Right kidney (tissue), 9 donors: ENCODE data around the gene RPL37.
"Not testable (repeated sequence)": the region's sequence is repeated elsewhere in the genome, so short reads cannot be mapped to it uniquely, and the experiment has no call there.

Experiments used
- DNase-seq: peaks from one replicate; pipeline ENCODE4 v3.0.0-alpha.2; 2016
- long read RNA-seq, 8 donors: transcript quantifications; one replicate each; lab custom pipeline, GENCODE V29; 2026

Gene RPL37
- long read RNA-seq, donor 1, full-length matches to known transcripts, result 1,493 of 2,221 reads
- long read RNA-seq, donor 1, partial matches to known transcripts, result 609 of 2,221 reads
- long read RNA-seq, donor 1, other reads (novel, unspliced or antisense), result 119 of 2,221 reads
- long read RNA-seq, donor 2, full-length matches to known transcripts, result 867 of 1,293 reads
- long read RNA-seq, donor 2, partial matches to known transcripts, result 371 of 1,293 reads
- long read RNA-seq, donor 2, other reads (novel, unspliced or antisense), result 55 of 1,293 reads
- long read RNA-seq, donor 3, full-length matches to known transcripts, result 400 of 601 reads
- long read RNA-seq, donor 3, partial matches to known transcripts, result 176 of 601 reads
- long read RNA-seq, donor 3, other reads (novel, unspliced or antisense), result 25 of 601 reads
- long read RNA-seq, donor 4, full-length matches to known transcripts, result 758 of 1,094 reads
- long read RNA-seq, donor 4, partial matches to known transcripts, result 308 of 1,094 reads
- long read RNA-seq, donor 4, other reads (novel, unspliced or antisense), result 28 of 1,094 reads
- long read RNA-seq, donor 5, full-length matches to known transcripts, result 841 of 1,185 reads
- long read RNA-seq, donor 5, partial matches to known transcripts, result 302 of 1,185 reads
- long read RNA-seq, donor 5, other reads (novel, unspliced or antisense), result 42 of 1,185 reads
- long read RNA-seq, donor 6, full-length matches to known transcripts, result 604 of 1,038 reads
- long read RNA-seq, donor 6, partial matches to known transcripts, result 424 of 1,038 reads
- long read RNA-seq, donor 6, other reads (novel, unspliced or antisense), result 10 of 1,038 reads
- long read RNA-seq, donor 7, full-length matches to known transcripts, result 923 of 1,465 reads
- long read RNA-seq, donor 7, partial matches to known transcripts, result 542 of 1,465 reads
- long read RNA-seq, donor 7, other reads (novel, unspliced or antisense), result 0 of 1,465 reads
- long read RNA-seq, donor 8, full-length matches to known transcripts, result 669 of 980 reads
- long read RNA-seq, donor 8, partial matches to known transcripts, result 306 of 980 reads
- long read RNA-seq, donor 8, other reads (novel, unspliced or antisense), result 5 of 980 reads

DNA sequence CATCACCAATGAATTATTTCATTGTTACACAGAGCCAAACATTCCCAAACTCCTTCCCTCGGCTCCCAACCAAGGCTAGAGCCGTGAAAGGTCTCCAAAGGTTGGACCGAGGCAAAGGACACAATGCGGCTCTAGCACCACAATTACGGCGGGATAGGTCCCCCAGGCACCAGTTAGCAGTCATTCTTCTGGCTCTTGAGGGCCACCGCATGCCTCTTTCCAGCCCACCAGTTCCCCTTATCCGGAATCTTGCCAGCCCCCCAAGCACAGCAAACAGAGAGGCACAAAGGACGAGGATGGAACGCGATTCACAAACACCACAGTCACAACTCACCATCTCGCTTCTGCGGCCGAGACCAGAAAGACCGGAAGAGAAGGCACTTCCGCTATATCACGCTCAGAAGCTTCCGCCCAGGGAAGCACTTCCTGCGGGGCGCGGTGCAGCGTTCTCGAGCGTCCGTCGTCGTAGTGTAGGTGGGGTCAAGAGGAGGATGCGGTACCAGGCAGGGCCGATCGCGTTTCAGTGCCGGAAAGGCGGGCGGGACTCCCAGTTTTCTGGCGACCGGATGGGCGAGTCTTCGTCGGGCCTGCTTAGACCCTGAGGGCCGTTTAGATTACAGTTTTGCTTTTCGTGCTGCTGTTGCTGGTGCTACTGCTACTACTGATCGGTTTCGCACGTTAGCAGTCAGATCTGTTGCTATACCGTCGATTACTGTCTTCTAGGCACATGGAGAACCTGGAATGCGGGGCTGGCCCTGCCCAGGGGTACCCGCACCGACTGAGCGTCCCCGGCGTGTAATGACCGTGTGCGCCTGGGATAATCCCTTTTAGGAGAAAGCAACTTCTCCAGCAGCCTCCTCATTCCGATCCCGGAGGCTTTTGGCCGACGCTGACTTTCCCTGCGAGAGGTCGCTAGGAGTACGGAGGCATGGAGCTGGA, at the start of gene RPL37:
Gene RPL37 (minus strand): TSS at position 374 of the 939 bp plus-strand sequence. CDS start 37 bp downstream, at position 337.
- DNase-seq, result peak; percentile 93

DNA sequence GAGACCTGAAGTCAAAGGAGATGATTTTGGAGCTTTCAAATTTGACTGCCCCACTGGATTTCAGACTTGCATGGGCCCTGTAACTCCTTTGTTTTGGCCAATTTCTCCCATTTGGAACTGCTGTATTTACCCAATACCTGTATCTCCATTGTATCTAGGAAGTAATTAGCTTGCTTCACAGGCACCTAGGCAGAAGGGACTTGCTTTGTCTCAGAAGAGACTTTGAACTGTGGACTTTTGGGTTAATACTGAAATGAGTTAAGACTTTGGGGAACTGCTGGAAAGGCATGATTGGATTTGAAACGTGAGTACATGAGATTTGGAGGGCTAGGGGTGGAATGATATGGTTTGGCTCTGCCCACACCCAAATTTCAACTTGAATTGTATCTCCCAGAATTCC, 48.0 kb upstream of the RPL37 start:
- not testable (repeated sequence) for DNase-seq

DNA sequence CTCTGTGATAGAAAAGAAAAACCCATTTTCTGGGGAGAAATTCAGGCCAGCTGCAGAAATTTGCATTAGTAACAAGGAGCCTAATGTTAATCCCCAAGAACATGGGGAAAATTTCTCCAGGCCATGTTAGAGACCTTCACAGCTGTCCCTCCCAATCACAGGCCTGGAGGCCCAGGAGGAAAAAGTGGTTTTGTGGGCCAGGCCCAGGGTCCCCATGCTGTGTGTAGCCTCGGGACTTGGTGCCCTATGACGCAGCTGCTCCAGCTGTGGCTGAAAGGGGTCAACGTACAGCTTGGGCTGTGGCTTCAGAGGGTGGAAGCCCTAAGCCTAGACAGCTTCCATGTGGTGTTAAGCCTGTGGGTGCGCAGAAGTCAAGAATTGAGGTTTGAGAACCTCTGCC, 47.3 kb upstream of the RPL37 start:
- no peak for DNase-seq

DNA sequence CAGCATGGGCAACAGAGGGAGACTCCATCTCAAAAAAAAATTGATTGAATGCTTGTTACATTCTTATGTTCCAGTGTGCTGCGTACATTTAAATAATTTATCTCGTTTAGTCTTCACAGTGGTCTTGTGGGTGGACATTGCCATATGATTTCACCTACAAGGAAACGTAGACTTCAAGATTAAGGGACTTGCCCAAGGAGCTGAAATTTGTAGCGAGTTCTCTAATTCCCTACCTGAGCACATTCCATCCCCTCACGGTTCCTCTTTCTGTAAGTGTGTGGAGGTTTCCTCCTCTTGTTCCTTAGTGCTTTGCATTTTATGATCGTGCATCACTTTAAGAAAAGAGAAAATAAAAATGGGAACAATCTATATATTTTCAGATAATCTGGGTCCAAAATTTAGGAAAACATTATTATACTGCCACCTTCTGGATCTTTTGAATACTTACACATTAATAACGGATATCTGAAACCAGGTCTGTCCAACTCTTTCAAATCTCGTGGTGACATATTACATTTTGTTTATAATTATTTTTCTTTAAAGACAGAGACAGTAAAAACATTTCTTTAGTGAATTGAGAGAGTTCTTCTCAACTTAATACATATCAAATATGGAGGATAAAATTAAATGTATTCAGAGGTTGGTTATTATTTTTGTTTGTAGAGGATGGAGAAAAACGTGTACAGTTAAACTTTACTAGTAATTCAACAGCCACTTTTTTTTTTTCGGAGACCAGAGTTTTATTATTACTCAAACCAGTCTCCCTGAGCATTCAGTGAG, 44.3 kb upstream of the RPL37 start:
- no peak for DNase-seq

DNA sequence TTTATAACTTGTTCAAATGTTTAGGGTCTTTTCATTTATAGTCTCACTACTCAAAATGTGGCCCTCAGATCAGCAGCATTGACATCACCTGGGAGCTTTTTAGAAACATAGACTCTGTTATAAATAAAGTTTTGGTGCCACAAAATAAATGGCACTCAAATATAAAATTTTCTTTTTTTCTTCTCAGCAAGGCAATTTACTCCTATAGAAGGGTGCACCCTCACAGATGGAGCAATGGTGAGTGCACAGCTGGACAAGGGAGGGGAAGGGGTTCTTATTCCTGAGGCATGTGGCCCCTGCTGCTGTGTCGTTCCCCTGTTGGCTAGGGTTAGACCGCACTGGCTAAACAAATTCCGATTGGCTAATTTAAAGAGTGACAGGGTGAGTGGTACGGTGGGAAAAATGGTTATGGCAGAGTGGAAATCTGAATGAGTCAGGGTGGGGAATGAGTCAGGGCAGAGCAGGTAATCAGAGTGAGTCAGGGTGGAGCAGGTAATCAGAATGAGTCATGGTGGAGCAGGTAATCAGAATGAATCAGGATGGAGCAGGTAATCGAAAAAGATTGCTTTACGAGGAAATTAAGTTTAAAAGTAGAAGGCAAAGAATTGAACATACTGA, 42.5 kb upstream of the RPL37 start:
- DNase-seq, result no peak

DNA sequence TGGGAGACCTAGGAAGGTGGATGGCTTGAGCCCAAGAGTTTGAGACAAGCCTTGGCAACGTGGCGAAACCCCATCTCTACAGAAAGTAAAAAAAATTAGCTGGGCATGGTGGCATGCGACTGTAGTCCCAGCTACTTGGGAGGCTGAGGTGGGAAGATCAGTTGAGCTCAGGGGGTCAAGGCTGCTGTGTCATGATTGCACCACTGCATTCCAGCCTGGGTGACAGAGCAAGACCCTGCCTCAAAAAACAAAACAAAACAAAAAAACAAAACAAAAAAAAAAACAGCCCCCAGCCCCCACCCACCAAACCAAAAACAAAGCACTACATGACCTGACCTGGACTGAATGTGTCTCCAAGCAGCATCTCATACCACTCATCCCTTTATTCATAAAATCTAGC, 40.9 kb upstream of the RPL37 start:
- DNase-seq, result no peak

DNA sequence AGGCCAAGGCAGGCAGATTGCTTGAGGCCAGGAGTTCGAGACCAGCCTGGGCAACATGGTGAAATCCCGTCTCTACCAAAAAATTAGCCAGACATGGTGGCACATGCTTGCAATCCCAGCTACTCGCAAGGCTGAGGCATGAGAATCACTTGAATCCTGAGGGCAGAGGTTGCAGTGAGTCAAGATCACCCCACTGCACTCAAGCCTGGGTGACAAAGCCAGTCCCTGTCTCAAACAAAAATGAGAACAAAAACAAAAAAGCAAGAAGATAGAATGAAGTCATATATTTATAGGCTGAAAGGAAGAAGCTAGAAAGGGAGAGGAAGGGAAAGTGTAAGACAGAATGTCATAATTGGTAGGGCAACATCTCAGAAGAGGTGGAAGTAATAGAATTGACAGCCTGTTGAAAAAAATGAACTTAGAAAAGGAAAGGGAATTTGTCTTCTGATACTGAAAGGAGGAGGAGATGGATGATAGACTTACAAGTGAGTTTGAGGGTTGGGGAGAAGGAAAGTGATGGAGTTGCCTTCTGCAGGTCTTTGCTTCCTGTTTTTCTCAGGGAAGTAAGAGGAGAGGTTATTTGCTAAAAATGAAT, 38.4 kb upstream of the RPL37 start:
- no peak for DNase-seq

DNA sequence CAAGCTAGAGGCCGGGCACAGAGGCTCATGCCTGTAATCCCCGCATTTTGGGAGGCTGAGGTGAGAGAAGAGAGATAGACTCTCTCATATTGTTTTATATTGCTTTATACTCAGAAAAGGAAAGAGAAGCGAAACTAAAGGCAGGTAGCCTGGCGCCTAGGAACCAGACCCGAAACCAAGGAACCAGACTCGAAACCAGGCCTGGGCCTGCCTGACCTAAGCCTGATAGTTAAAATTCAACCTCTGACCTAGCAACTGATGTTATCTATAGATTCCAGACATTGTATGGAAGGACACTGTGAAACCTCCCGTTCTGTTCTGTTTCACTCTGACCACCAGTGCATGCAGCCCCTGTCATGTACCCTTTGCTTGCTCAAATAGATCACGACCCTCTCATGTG, 37.2 kb upstream of the RPL37 start:
- not testable (repeated sequence) for DNase-seq

DNA sequence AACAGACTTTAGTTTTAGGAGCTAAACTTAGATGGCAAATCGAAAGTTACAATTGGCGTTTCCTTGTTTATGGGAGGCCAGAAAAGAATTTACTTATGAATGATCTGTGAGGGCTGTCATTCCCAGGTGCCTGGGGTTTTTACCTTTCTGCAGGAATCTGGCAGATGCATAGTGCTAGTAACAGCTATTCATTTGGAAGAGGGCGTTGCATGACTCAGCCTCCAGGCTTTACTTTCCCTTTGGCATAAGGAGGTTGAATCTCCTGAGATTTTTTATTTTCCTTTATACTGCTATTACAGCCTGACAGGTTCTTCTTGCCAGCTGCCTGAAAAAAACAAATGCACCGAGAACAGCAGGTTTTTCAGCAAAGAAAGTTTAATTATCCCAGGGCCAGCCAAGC, 36.2 kb upstream of the RPL37 start:
- no peak for DNase-seq

DNA sequence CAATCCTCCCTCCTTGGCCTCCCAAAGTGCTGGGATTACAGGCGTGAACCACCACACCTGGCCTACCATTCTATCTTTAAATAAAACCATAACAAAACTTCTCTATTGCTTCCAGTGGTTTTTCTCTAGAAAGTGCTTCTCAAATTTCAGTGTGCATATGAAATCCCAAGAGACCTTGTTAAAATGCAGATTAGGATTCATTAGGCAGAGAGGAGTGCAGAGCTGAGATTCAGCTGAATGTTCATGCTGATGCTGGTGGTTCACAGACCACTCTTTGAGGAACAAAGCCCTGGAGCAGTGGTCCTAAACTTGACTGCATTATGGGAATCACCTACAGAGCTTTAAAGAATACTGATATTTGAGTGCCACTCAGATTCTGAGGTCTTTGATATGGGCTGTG, 34.4 kb upstream of the RPL37 start:
- no peak for DNase-seq

DNA sequence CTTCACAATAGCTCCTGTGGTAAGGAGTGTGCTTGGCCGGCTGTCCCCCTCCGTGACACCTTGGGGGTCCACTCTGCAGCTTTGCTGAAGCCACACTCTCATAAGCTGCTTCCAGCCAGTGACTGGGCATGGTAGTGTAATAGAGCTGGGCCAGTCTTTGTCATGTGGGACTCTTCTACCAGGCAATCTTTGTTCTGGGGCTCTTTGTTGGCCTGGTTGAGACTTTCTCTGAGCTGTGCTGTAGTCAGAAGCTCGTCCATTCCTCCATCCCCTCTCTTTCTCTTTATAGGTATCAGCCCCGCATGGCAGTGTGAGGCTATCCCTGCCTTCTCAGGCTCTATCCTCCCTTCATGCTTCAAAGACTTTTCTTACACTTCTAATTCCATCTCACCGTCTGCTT, 31.8 kb upstream of the RPL37 start:
- no peak for DNase-seq

DNA sequence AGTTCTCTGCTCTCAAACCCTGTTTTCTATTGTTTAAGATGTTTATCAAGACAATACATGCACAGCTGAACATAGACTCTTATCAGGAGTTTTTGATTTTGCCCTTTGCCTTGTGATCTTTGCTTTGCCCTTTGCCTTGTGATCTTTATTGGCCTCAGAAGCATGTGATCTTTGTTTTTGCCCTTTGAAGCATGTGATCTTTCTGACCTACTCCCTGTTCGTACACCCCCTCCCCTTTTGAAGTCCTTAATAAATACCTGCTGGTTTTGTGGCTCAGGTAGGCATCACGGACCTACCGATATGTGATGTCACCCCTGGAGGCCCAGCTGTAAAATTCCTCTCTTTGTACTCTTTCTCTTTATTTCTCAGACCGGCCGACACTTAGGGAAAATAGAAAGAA, 30.0 kb upstream of the RPL37 start:
- not testable (repeated sequence) for DNase-seq

DNA sequence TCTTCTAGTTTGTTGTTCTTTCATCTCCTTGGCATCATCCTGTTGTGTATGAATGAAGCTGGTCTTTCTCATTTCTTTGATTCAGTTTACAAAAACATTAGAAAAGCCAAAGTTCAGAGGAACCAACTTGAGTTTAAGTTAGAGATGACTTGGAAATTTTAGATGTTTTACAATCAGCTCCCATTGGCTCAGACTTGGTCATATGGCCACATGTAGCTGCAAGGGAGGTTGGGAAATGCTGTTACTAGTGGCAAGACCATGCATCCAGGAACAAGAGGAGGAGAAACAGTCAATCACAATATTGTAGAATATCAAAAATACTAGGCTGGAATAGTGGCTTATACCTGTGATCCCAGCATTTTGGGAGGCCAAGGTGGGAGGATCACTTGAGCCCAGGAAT, 25.7 kb upstream of the RPL37 start:
- no peak for DNase-seq

DNA sequence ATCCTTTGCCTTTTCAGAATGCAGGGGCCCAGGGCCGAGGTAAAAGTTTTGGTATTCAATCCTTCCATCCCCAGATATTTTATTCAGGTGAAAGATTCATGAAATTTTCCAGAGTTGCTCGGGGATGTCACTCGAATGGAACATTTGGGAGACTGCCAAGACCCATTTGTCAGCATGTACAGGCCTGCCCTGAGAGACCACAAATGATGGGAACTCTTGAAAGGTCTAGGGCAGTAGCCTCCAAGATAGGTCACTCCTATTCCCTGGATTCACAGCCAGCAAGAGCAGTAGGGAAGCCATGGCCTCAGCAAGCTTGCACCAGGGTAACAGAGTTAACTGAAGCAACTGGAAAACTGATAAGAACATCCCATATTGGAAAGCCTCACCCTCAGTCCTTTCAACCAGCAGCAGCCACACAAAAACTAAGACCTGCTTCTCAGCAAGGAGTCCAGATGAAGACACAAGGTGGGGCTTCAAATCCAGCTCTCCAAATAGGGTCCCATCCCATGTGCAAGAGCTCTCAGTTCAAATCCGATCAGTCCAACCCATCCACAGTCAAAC, 18.7 kb upstream of the RPL37 start:
- no peak for DNase-seq

DNA sequence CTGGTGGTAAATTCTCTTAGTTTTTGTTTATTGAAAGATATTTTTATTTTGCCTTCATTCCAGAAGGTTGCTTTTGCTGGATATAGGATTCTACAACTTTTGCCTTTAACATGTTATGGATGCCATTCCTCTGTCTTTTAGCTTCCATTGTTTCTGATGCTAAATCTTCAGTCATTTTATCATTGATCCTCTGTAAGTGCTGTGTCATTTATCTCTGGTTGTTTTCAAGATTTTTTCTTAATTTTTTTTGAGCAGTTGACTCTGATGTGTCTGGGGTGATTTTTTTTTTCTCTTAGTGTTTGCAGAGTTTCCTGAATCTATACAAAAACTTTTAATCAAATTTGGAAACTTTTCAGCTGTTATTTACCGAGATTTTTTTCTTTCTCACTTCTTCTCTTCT, 12.5 kb upstream of the RPL37 start:
- DNase-seq, result no peak

DNA sequence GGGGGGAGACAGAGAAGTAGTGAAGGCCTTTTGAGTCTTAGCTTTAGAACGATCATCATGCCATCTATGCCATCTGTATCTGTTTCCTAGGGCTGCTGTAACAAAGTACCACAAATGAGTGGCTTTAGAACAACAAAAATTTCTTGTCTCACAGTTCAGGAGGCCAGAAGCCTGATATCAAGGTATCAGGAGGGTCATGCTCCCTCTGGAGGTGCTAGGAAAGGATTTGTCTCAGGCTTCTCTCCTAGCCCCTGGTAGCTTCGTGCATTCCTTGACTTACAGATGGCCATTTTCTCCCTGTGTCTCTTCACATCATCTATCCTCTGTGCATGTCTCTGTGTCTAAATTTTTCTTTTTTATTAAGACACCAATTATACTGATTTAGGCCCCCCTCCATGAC, 11.3 kb upstream of the RPL37 start:
- DNase-seq, result no peak

DNA sequence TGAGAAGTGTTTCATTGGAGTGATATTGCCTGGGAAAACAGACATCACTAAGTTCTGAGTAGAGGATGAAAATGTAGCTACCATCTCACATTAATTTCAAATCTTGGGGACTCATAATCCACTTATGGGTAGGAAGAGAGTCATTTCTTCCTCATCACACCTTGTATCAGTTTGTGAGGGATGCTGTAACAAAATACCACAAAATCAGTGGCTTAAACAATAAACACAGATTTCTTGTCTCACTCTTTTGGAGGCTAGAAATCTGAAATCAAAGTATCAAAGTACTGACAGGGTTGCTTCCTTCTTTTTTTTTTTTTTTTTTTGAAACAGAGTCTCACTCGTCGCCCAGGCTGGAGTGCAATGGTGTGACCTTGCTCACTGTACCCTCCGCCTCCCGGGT, 9.5 kb upstream of the RPL37 start:
- DNase-seq, result no peak

DNA sequence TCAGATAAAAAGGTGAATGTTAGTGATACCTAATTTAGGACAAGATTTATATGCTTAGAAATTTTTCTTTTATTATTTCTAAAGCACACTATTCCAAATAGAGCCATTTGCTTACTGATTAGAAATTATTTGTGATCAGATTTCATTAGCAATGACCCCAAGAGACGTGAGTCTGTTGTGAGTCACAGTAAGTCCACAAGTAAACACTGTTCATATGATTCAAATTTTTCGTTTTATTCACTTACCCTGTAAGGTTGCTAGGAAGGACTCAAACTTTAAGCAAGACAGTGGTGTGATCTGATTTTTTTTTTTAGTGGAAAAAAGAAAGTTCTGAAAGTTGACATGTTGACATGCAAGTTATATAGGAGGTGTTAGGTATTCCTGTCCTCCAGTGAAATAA, 7.3 kb upstream of the RPL37 start:
- no peak for DNase-seq

DNA sequence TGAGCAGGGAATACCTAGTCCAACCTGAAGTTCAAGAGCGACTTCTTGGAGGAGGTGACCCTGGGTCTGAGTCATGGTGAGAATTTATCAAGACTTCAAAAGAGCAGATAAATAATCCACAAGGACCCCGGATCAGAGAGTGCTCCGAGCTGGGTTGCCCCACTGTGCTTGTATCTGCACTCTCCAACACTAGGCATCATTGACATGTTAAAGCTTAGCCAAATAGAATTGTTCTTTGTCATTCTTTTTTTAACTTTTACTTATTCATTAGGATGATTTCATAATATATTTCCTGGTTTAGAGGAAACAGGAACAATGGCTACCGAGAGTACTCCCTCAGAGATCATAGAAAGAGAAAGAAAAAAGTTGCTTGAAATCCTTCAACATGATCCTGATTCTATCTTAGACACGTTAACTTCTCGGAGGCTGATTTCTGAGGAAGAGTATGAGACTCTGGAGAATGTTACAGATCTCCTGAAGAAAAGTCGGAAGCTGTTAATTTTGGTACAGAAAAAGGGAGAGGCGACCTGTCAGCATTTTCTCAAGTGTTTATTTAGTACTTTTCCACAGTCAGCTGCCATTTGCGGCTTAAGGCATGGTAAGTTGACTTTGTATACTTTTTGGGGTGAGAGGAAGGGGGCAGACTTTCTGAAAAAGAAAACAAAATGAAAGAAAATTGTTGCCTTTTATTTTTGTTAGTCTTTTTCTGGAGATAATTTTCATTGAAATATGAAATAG, 6.2 kb upstream of the RPL37 start, which contains the start of gene CARD6:
Gene CARD6 (plus strand): TSS at position 300 of the 738 bp plus-strand sequence. CDS start 16 bp downstream, at position 316.
- no peak for DNase-seq
